ENCODE measurements around the gene RUNX2.

GRCh38 chr6:45302832-45303231 lies 25.3 kb upstream of the RUNX2 start:
- TF ChIP-seq, protein P1, sequence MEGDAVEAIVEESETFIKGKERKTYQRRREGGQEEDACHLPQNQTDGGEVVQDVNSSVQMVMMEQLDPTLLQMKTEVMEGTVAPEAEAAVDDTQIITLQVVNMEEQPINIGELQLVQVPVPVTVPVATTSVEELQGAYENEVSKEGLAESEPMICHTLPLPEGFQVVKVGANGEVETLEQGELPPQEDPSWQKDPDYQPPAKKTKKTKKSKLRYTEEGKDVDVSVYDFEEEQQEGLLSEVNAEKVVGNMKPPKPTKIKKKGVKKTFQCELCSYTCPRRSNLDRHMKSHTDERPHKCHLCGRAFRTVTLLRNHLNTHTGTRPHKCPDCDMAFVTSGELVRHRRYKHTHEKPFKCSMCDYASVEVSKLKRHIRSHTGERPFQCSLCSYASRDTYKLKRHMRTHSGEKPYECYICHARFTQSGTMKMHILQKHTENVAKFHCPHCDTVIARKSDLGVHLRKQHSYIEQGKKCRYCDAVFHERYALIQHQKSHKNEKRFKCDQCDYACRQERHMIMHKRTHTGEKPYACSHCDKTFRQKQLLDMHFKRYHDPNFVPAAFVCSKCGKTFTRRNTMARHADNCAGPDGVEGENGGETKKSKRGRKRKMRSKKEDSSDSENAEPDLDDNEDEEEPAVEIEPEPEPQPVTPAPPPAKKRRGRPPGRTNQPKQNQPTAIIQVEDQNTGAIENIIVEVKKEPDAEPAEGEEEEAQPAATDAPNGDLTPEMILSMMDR (IDR thresholded peaks at IDR 0.05 in 8 of 11, conservative IDR thresholded peaks at IDR 0.05 in 3 of 11), result no peak
- no peak for TF ChIP-seq POLR2A (IDR thresholded peaks at IDR 0.05)
- TF ChIP-seq POLR2AphosphoS5 (IDR thresholded peaks at IDR 0.05), result no peak

Measured in spleen (tissue), 7 donors.